Prostate gland (tissue), 2 donors: ENCODE results near the gene SP7.

Experiments
- POLR2A ChIP-seq: fragments of 450-650 bp; IDR thresholded peaks from one replicate; pipeline ENCODE4 v1.6.1; 2016; ENCODE audit warnings: antibody characterized with exemption, mild to moderate bottlenecking
- TF ChIP-seq, protein P1 (sequence below), 4 experiments: fragments of 200-600 bp in 2 of 4; fragments of 450-650 bp in 2 of 4; sonication (generic) in 2 of 4; IDR thresholded peaks; 1 replicate in 3 of 4; 2 replicates in 1 of 4; pipeline ENCODE4 v1.5.1; 2016 to 2019; ENCODE audit warnings: antibody characterized with exemption in 4 of 4, mild to moderate bottlenecking in 2 of 4, moderate library complexity in 2 of 4

DNA sequence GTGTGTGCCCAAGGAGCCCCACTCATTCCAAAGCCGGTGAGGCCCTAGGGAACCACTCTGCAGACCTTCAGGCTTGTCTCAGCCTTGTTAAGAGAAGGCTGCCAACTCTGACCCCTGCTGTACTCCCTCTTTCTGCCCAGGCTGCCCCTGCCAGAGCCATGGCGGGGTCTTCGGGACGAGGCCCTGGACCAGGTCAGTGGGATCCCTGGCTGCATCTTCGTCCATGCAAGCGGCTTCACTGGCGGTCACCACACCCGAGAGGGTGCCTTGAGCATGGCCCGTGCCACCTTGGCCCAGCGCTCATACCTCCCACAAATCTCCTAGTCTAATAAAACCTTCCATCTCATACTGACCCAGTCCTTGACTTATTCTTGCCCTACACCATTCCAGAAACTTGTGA lies 29.3 kb downstream of the SP7 start:
- TF ChIP-seq, protein P1, sequence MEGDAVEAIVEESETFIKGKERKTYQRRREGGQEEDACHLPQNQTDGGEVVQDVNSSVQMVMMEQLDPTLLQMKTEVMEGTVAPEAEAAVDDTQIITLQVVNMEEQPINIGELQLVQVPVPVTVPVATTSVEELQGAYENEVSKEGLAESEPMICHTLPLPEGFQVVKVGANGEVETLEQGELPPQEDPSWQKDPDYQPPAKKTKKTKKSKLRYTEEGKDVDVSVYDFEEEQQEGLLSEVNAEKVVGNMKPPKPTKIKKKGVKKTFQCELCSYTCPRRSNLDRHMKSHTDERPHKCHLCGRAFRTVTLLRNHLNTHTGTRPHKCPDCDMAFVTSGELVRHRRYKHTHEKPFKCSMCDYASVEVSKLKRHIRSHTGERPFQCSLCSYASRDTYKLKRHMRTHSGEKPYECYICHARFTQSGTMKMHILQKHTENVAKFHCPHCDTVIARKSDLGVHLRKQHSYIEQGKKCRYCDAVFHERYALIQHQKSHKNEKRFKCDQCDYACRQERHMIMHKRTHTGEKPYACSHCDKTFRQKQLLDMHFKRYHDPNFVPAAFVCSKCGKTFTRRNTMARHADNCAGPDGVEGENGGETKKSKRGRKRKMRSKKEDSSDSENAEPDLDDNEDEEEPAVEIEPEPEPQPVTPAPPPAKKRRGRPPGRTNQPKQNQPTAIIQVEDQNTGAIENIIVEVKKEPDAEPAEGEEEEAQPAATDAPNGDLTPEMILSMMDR (IDR thresholded peaks at IDR 0.05), result no peak
- no peak for TF ChIP-seq POLR2A
